Islet precursor cell (in vitro differentiated cells): ENCODE data around the gene PTGER1.
"Not testable (repeated sequence)": the region's sequence is repeated elsewhere in the genome, so short reads cannot be mapped to it uniquely, and the experiment has no call there.

ENCODE experiments used
- DNase-seq: peaks from one replicate; pipeline ENCODE4 v3.0.0-alpha.2; 2018

PTGER1 gene

GRCh38 chr19:14475251-14476073 is at the start of gene PTGER1:
PTGER1 (minus strand) TSS chr19:14475354; CDS start chr19:14474320, 1,034 bp downstream.
- peak; percentile 77 for DNase-seq

GRCh38 chr19:14520543-14520942 is 45.4 kb upstream of the PTGER1 start:
- DNase-seq: no peak

GRCh38 chr19:14519860-14520407 is 44.8 kb upstream of the PTGER1 start:
- peak; percentile 95 for DNase-seq

GRCh38 chr19:14519245-14519859 is 44.2 kb upstream of the PTGER1 start:
- no peak for DNase-seq

GRCh38 chr19:14517840-14518505 is 42.8 kb upstream of the PTGER1 start, which contains the start of gene DNAJB1:
DNAJB1 (minus strand) TSS chr19:14518397; CDS start chr19:14518349, 48 bp downstream.
- peak; percentile 78 for DNase-seq

- DNase-seq: no peak
These were observed 42.3 kb upstream of the PTGER1 start for GRCh38 chr19:14517446-14517839.

GRCh38 chr19:14516746-14517438 is 41.7 kb upstream of the PTGER1 start:
- DNase-seq: no peak

GRCh38 chr19:14516048-14516534 is 40.9 kb upstream of the PTGER1 start:
- no peak for DNase-seq

GRCh38 chr19:14515501-14516047 is 40.4 kb upstream of the PTGER1 start:
- no peak for DNase-seq

- no peak for DNase-seq
These were observed 39.2 kb upstream of the PTGER1 start for GRCh38 chr19:14514215-14514863.

GRCh38 chr19:14512406-14512961 is 37.3 kb upstream of the PTGER1 start:
- no peak for DNase-seq

GRCh38 chr19:14511229-14511593 is 36.1 kb upstream of the PTGER1 start:
- no peak for DNase-seq

- DNase-seq: no peak
These were observed 35.4 kb upstream of the PTGER1 start for GRCh38 chr19:14510311-14511228.

- no peak for DNase-seq
These were observed 32.8 kb upstream of the PTGER1 start for GRCh38 chr19:14507704-14508542.

- DNase-seq: peak; percentile 96
These were observed 30.5 kb upstream of the PTGER1 start for GRCh38 chr19:14505488-14506239.

GRCh38 chr19:14504575-14504974 is 29.4 kb upstream of the PTGER1 start:
- DNase-seq: not testable (repeated sequence)

- DNase-seq: no peak
These were observed 28.1 kb upstream of the PTGER1 start for GRCh38 chr19:14503285-14503684.

- peak; percentile 80 for DNase-seq
These were observed 27.4 kb upstream of the PTGER1 start for GRCh38 chr19:14502334-14503092.
